HG03097 (cell line): ENCODE measurements around the gene ATG4B.
A peak's percentile ranks its signal among the peaks of the same experiment; 100 is the strongest.

ENCODE experiments used
- ATAC-seq: cut with Tn5 transposase; IDR thresholded peaks from one replicate; pipeline ENCODE4 v1.9.1; 2021; ENCODE audit not compliant: unreplicated experiment, low FRiP score

Gene ATG4B

DNA sequence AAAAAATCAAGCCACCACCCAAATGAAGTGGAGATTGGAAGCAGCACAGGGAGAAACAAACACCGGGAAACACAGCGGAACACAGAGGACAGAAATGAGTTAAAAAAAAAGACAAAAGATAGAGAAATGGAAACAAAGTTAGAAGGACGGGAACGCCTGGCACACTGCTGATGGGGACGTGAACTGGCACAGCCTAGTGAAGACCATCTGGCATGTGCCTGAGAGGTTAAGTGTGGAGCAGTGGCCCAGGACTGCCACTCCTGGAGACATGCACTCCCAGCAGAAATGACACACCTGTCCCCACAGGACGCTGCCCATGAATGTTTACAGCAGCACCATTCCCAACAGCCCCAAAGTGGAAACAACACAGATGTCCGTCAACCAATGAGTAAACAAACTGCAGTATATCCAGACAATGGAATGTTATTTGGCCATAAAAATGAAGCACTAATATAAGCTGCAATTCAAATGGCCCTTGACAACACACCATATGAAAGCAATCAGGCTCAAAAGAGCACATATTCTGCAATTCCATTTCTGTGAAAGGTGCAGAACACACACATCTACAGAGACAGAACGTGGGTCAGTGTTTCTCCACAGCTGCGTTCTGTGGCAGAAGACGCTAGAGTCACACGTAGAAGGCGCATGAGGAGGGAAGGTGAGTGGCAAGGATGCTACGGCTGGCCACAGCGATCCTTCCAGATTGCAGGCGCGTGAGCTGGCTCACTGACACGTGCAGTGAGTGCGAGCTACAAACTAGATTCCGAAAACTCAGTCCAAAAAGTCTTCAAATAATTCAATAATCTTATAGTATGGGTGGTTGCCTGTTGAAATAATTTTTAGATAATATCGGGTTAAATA lies 25.1 kb upstream of the ATG4B start:
- ATAC-seq, result no peak

GRCh38 chr2:241613017-241613780 lies 24.3 kb upstream of the ATG4B start:
- no peak for ATAC-seq

GRCh38 chr2:241615041-241615440 lies 22.5 kb upstream of the ATG4B start:
- ATAC-seq, result no peak

- ATAC-seq, result no peak
Observed at GRCh38 chr2:241615522-241616052, 21.9 kb upstream of the ATG4B start.

- ATAC-seq, result no peak
Observed at GRCh38 chr2:241616168-241617125, 21.0 kb upstream of the ATG4B start.

GRCh38 chr2:241617431-241618154 lies 19.9 kb upstream of the ATG4B start:
- ATAC-seq, result no peak

GRCh38 chr2:241618296-241618805 lies 19.1 kb upstream of the ATG4B start:
- no peak for ATAC-seq

DNA sequence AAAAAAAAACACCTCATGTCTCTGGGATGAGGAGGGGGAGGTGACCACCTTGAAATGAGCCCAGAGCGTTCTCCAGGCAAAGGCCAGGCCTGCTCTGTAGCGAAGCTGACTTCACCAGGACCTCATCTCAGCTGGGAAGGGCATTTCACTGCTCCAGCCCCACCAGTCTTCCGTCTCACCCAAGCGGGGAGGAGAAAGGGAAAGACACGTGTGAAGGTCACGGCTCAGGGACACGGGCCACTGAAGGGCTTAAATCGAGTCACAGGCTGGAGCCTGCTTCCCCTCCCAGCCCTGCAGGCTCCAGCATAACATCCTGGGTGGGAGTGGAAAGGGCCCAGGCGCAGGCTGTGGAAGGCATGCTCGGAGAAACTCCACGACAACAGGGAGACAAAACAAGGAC lies 18.7 kb upstream of the ATG4B start:
- no peak for ATAC-seq

- ATAC-seq, result no peak
Observed at GRCh38 chr2:241619597-241620418, 17.7 kb upstream of the ATG4B start.

DNA sequence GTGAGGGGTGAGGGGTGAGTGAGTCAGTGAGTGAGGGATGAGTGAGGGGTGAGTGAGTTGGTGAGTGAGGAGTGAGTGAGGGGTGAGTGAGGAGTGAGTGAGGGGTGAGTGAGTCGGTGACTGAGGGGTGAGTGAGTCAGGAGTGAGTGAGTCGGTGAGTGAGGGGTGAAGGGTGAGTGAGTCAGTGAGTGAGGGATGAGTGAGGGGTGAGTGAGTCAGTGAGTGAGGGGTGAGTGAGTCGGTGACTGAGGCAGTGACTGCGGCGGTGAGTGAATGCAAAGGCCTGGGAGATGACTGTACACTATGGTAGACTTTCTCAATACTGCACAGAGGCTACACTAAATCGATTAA lies 17.1 kb upstream of the ATG4B start:
- no peak for ATAC-seq

- ATAC-seq, result no peak
Observed at GRCh38 chr2:241627675-241628074, 9.8 kb upstream of the ATG4B start.

DNA sequence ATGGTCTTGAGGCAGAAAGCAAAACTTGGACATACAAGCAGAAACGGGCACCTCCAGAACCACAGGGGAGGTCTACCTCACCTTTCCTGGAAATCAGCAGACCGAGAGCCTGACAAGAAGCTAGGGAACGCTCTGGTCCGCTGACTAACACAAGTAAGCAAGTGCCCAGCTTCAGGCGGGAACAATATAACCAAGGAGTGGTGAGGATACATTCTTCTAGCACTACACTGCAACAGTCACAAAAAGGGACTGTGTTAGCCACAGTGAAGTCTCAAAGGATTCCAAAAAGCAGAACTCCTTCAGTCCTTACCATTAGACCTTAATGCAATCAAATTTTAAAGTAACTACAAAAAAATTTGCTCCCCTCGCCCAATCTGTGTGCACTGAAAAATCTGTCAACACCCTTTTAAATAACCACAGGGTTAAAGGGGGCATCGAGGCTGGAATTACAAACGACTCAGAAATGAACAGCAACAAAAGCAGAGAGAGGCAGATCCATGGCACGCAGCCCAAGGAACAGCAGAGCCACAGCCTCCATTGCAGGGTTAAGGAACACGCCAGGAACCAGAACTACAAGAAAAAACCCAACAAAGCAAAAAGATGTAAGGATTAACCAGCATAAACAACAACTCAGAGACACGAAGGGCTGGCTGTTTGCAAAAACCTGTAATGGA lies 7.6 kb upstream of the ATG4B start:
- ATAC-seq, result no peak

DNA sequence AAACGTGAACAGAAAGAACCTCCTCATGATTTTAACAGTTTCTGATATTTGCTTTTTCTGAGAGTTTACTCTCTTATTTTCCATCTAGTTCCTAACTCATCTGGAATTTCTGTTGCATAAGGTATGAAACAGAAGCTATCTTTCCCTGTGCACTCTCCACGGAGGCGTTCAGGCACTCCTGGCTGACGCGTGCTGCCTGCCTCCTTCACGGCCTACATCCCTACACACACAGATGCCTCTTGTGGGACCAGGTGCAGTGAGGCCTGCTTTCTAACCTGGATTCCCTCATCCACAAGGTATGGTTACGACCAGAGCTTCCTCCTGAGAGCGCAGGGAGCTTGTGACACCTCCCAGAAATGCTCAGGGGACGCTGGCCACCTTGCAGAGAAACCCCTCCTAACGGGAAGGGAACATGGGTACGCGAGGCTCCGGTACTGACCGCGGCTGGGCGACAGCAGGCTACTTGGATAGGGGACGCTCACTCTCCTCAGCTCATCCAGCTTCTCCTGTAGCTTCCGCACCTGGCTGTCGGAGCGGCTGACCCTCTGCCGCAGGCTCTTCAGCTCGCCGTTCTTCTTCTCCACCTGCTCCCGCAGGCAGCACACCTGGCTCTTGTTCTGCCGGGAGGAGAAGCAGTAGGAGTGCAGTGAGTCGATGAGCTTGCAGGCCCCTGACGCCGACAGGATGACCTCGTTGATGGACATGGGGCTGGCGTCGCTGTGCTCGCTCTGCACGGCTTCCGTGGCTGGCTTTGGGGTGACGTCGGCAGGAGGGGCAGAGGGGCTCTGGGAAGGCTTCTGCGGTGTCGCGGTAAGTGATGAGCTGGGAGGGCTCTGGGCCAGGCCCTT lies 4.8 kb upstream of the ATG4B start:
- ATAC-seq, result no peak

- no peak for ATAC-seq
Observed at GRCh38 chr2:241633561-241633960, 3.9 kb upstream of the ATG4B start.

DNA sequence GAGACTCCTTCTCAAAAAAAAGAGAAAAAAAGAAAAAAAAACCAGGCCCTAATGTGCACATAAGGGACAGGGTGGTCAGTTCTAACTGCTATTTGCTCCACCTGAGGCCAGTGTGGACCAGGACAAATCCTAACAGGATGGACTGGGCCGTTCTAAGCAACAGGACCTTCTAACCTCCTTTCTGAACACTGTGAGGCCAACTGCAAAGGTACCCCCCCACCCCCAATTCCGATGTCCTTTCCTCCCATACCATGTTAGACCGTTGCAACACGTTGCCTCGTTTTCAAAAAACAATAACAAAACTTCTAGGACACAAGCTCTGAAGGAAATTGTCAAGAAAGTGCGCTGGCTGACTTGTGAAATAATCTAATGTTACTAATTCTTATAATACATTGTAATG lies 1.7 kb upstream of the ATG4B start:
- ATAC-seq, result no peak

DNA sequence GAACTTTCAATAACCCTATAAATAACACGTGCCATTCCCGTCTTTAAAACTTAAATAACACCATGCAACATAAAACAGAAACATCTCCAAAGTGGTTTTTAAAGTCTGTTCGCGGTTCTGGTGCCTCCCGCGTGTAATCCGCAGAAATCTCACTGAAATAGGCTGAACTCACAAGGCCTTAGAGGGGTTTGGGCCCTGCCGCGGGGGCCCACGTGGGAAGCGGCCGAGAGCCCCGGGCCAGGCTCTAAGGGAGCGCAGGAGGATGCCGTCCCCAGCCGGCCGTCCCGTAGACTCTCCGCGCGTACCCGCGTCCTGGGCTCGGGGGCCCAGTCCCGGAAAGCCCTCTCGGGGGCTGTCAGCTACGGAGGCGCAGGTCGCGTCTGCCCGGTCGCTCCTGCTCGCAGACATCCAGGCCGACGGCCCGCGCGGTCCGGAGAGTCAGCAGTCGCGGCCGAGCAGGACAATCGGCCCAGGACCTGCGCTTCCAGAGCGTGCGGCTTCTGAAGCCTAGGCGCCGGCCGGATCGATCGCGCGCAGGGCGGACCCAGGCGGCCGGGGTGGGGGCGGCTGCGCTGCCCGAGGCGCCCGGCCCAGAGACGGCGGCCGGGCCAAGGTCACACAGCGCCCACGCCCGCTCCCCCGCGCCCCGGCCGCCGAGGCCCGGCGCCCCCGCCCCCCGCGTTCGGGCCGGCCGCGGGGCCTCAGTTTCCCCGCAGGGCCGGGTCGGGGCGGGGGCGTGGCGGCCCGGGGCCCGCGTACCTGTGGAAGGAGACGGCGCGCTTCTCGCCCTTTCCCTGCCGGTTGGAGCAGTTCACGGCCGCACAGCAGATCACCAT lies 1.1 kb upstream of the ATG4B start:
- peak; percentile 24 for ATAC-seq
